ENCODE results near the gene WAS.

GRCh38 chrX:48726596-48726995 is 43.0 kb downstream of the WAS start:
- TF ChIP-seq ZNF302 (CRISPR knock-in tag; IDR thresholded peaks at IDR 0.05) (no peak), POLR2A (IDR thresholded peaks at IDR 0.05; ENCODE audit: low read length) (no peak), CEBPB (IDR thresholded peaks at IDR 0.05) (no peak), JUNB (IDR thresholded peaks at IDR 0.05) (no peak), CTCF (IDR thresholded peaks at IDR 0.05) (no peak), EP300 (IDR thresholded peaks at IDR 0.05) (no peak), SMC3 (IDR thresholded peaks at IDR 0.05) (no peak), PBX3 (IDR thresholded peaks at IDR 0.05) (no peak), HOXB5 (CRISPR knock-in tag; IDR thresholded peaks at IDR 0.05) (no peak), ESRRA (IDR thresholded peaks at IDR 0.05; ENCODE audit: borderline replicate concordance, low read length) (no peak), PHF8 (IDR thresholded peaks at IDR 0.05; ENCODE audit: borderline replicate concordance, low read depth) (no peak)

Data from A549 (cell line).